Measurements from ENCODE around the gene ENO1.

- TF ChIP-seq CTCF (IDR thresholded peaks at IDR 0.05) (no peak), POLR2A (IDR thresholded peaks at IDR 0.05) (no peak)
Observed at GRCh38 chr1:8873506-8874229, 4.8 kb downstream of the ENO1 start.
